ENCODE data around the gene ACTN3.
"Not testable (repeated sequence)": the region's sequence is repeated elsewhere in the genome, so short reads cannot be mapped to it uniquely, and the experiment has no call there.

ACTN3 gene

GRCh38 chr11:66546368-66546965 is at the start of gene ACTN3:
TSS of gene ACTN3 (plus strand) at chr11:66546903. CDS start at chr11:66546938, 35 bp downstream.
- DNase-seq: no peak

GRCh38 chr11:66497206-66497605 is 49.5 kb upstream of the ACTN3 start:
- no peak for DNase-seq

GRCh38 chr11:66498506-66498905 is 48.2 kb upstream of the ACTN3 start:
- no peak for DNase-seq

- DNase-seq: no peak
Measured at GRCh38 chr11:66505276-66505816, 41.4 kb upstream of the ACTN3 start.

GRCh38 chr11:66509131-66509561 is 37.6 kb upstream of the ACTN3 start:
- peak in 1 of 2 donors; percentile 20 for DNase-seq

GRCh38 chr11:66510271-66510989 is 36.3 kb upstream of the ACTN3 start, which contains the start of gene BBS1:
TSS of gene BBS1 (plus strand) at chr11:66510635. CDS start at chr11:66510660, 25 bp downstream.
- DNase-seq: peak; percentile 43 to 71

GRCh38 chr11:66510990-66511339 is 35.7 kb upstream of the ACTN3 start:
- no peak for DNase-seq

GRCh38 chr11:66523611-66524010 is 23.1 kb upstream of the ACTN3 start:
- DNase-seq: no peak

GRCh38 chr11:66524304-66525040 is 22.2 kb upstream of the ACTN3 start:
- DNase-seq: no peak

GRCh38 chr11:66529069-66529468 is 17.6 kb upstream of the ACTN3 start:
- no peak for DNase-seq

GRCh38 chr11:66529655-66530054 is 17.0 kb upstream of the ACTN3 start:
- DNase-seq: no peak

- DNase-seq: no peak
Measured at GRCh38 chr11:66530927-66531709, 15.6 kb upstream of the ACTN3 start.

GRCh38 chr11:66531841-66532240 is 14.9 kb upstream of the ACTN3 start:
- DNase-seq: no peak

- DNase-seq: no peak
Measured at GRCh38 chr11:66532784-66533183, 13.9 kb upstream of the ACTN3 start.

GRCh38 chr11:66539170-66539869 is 7.4 kb upstream of the ACTN3 start:
- no peak for DNase-seq

GRCh38 chr11:66539870-66540213 is 6.9 kb upstream of the ACTN3 start:
- DNase-seq: no peak

GRCh38 chr11:66540598-66540997 is 6.1 kb upstream of the ACTN3 start:
- not testable (repeated sequence) for DNase-seq

- DNase-seq: no peak
Measured at GRCh38 chr11:66541892-66542291, 4.8 kb upstream of the ACTN3 start.

GRCh38 chr11:66542362-66542761 is 4.3 kb upstream of the ACTN3 start:
- DNase-seq: no peak

GRCh38 chr11:66543263-66544107 is 3.2 kb upstream of the ACTN3 start:
- peak in 1 of 2 donors; percentile 53 for DNase-seq

- not testable (repeated sequence) for DNase-seq
Measured at GRCh38 chr11:66544952-66545351, 1.8 kb upstream of the ACTN3 start.
